IMR-90 (cell line): ENCODE measurements around the gene VPS35. TPM values are rescaled to one million over a fixed set of nuclear protein-coding genes. Genes with fewer than 3 reads are reported as not detected.

Experiments used
- ATAC-seq: fragments of 200-7000 bp; cut with Tn5 transposase; 2 replicates; pipeline ENCODE4 v1.9.1; 2020; ENCODE audit warnings: low read depth, mild to moderate bottlenecking, moderate library complexity
- BruUV-seq: library from RNA; stranded (reverse); fragments of 400-500 nt; replicated peaks from 2 replicates; lab custom pipeline; 2021; lab: Mats Ljungman, UMichigan
- CTCF ChIA-PET: fragments of 300-600 bp; formaldehyde crosslinking; extraction: SDS; loops from one replicate; lab custom pipeline; 2021; ENCODE audit warnings: antibody characterized with exemption; lab: Yijun Ruan, JAX
- POLR2A ChIA-PET: fragments of 300-600 bp; sonication (Branson Sonifier 250); formaldehyde crosslinking; loops from one replicate; lab custom pipeline; 2022; ENCODE audit warnings: antibody characterized with exemption; ENCODE audit not compliant: unreplicated experiment; lab: Charles Lee
- DNase-seq: peaks from one replicate; pipeline ENCODE4 v3.0.0; 2013
- H2AFZ ChIP-seq: replicated peaks from 2 replicates; pipeline ENCODE3; 2013; ENCODE audit warnings: low read length, mild to moderate bottlenecking; ENCODE audit not compliant: poor library complexity
- H2AK5ac ChIP-seq: 2 replicates; pipeline ENCODE4 v1.6.1; 2013; ENCODE audit warnings: low read depth, low read length, inconsistent platforms
- H2AK9ac ChIP-seq: replicated peaks from 2 replicates; pipeline ENCODE3; 2013; ENCODE audit warnings: mild to moderate bottlenecking, low read depth, low read length, moderate library complexity; ENCODE audit not compliant: poor library complexity
- H2BK120ac ChIP-seq: 2 replicates; pipeline ENCODE4 v1.6.1; 2013; ENCODE audit warnings: low read depth, low read length, inconsistent platforms
- H2BK15ac ChIP-seq: 3 replicates; pipeline ENCODE4 v1.6.1; 2013; ENCODE audit warnings: low read depth, low read length, inconsistent platforms
- H2BK20ac ChIP-seq: 2 replicates; pipeline ENCODE4 v1.6.1; 2013; ENCODE audit warnings: low read depth, mild to moderate bottlenecking, inconsistent platforms, low read length, moderate library complexity
- H2BK5ac ChIP-seq: 2 replicates; pipeline ENCODE4 v1.6.1; 2013; ENCODE audit warnings: mild to moderate bottlenecking, low read depth, low read length, inconsistent platforms; ENCODE audit not compliant: poor library complexity, severe bottlenecking
- H3K14ac ChIP-seq: replicated peaks from 2 replicates; pipeline ENCODE4 v1.6.1; 2013; ENCODE audit warnings: low read depth, low read length, inconsistent platforms
- H3K18ac ChIP-seq: 2 replicates; pipeline ENCODE4 v1.6.1; 2013; ENCODE audit warnings: low read depth, low read length, control low read depth
- H3K23ac ChIP-seq: 2 replicates; pipeline ENCODE4 v1.6.1; 2013; ENCODE audit warnings: low read depth, low read length, inconsistent platforms
- H3K27ac ChIP-seq: 2 replicates; pipeline ENCODE4 v1.5.1; 2013; ENCODE audit warnings: mild to moderate bottlenecking, control low read depth, low read length; ENCODE audit not compliant: insufficient read depth
- H3K27me3 ChIP-seq: 2 replicates; pipeline ENCODE4 v1.6.1; 2013; ENCODE audit warnings: low read length; ENCODE audit not compliant: control insufficient read depth, insufficient read depth
- H3K36me3 ChIP-seq: 2 replicates; pipeline ENCODE4 v1.6.1; 2013; ENCODE audit warnings: low read length, mixed read lengths; ENCODE audit not compliant: control insufficient read depth, insufficient read depth
- H3K4ac ChIP-seq: 2 replicates; pipeline ENCODE4 v1.6.1; 2013; ENCODE audit warnings: low read depth, low read length, inconsistent platforms
- H3K4me1 ChIP-seq: 2 replicates; pipeline ENCODE4 v1.6.1; 2013; ENCODE audit warnings: low read length, mixed read lengths; ENCODE audit not compliant: control insufficient read depth, insufficient read depth
- H3K4me2 ChIP-seq: 2 replicates; pipeline ENCODE4 v1.6.1; 2013; ENCODE audit warnings: low read depth, mild to moderate bottlenecking, control low read depth, low read length, moderate library complexity
- H3K4me3 ChIP-seq: 2 replicates; pipeline ENCODE4 v1.5.1; 2013; ENCODE audit warnings: low read depth, mild to moderate bottlenecking, control low read depth, low read length, moderate library complexity; ENCODE audit not compliant: insufficient read depth
- H3K56ac ChIP-seq: 2 replicates; pipeline ENCODE4 v1.6.1; 2013; ENCODE audit warnings: low read length, inconsistent platforms; ENCODE audit not compliant: insufficient read depth; ENCODE audit errors: extremely low read depth
- H3K79me1 ChIP-seq, 2 experiments: 2 replicates each; pipeline ENCODE4 v1.6.1; 2013; ENCODE audit warnings: low read length in 2 of 2, inconsistent platforms in 1 of 2, low read depth in 1 of 2
- H3K9ac ChIP-seq: 2 replicates; pipeline ENCODE4 v1.6.1; 2013; ENCODE audit warnings: low read depth, low read length, control low read depth
- H3K9me1 ChIP-seq: 2 replicates; pipeline ENCODE4 v1.6.1; 2013; ENCODE audit warnings: low read length, inconsistent platforms; ENCODE audit not compliant: insufficient read depth
- H3K9me3 ChIP-seq: 2 replicates; pipeline ENCODE4 v1.6.1; 2013; ENCODE audit warnings: low read length; ENCODE audit not compliant: control insufficient read depth, insufficient read depth
- H4K20me1 ChIP-seq: 2 replicates; pipeline ENCODE4 v1.6.1; 2013; ENCODE audit warnings: low read length, inconsistent platforms; ENCODE audit not compliant: insufficient read depth
- H4K5ac ChIP-seq: 2 replicates; pipeline ENCODE4 v1.6.1; 2013; ENCODE audit warnings: mild to moderate bottlenecking, low read depth, low read length, control low read depth
- H4K8ac ChIP-seq, 2 experiments: 2 replicates each; pipeline ENCODE4 v1.6.1; 2013; ENCODE audit warnings: low read depth in 2 of 2, low read length in 2 of 2, control low read depth in 1 of 2, inconsistent platforms in 1 of 2
- H4K91ac ChIP-seq: 2 replicates; pipeline ENCODE4 v1.6.1; 2013; ENCODE audit warnings: low read depth, low read length, inconsistent platforms; ENCODE audit not compliant: insufficient read depth
- BHLHE40 ChIP-seq: fragments of 150-350 bp; IDR thresholded peaks from 2 replicates; pipeline ENCODE4 v1.6.1; 2016; ENCODE audit warnings: mild to moderate bottlenecking, low read depth, low read length
- CEBPB ChIP-seq: IDR thresholded peaks from 2 replicates; pipeline ENCODE4 v1.6.1; 2012; ENCODE audit warnings: low read depth, low read length, improper control_type of control experiment
- CHD1 ChIP-seq: IDR thresholded peaks from 2 replicates; pipeline ENCODE4 v1.6.1; 2012; ENCODE audit warnings: low read depth, low read length, improper control_type of control experiment
- CTCF ChIP-seq: conservative IDR thresholded peaks from 2 replicates; pipeline ENCODE4 v1.5.1; 2012; ENCODE audit warnings: mild to moderate bottlenecking, low read depth, low read length, improper control_type of control experiment
- ELK1 ChIP-seq: fragments of 150-350 bp; IDR thresholded peaks from 2 replicates; pipeline ENCODE4 v1.6.1; 2016; ENCODE audit warnings: low read depth, mild to moderate bottlenecking, low read length, moderate library complexity, borderline replicate concordance
- FOS ChIP-seq: fragments of 150-350 bp; IDR thresholded peaks from 2 replicates; pipeline ENCODE4 v1.6.1; 2016; ENCODE audit warnings: low read depth, low read length
- MAFK ChIP-seq: IDR thresholded peaks from 2 replicates; pipeline ENCODE4 v1.6.1; 2012; ENCODE audit warnings: low read depth, low read length, improper control_type of control experiment
- MAZ ChIP-seq: IDR thresholded peaks from 2 replicates; pipeline ENCODE4 v1.6.1; 2012; ENCODE audit warnings: low read depth, mild to moderate bottlenecking, low read length, improper control_type of control experiment, moderate library complexity, borderline replicate concordance
- MXI1 ChIP-seq: IDR thresholded peaks from 2 replicates; pipeline ENCODE4 v1.6.1; 2012; ENCODE audit warnings: low read depth, mild to moderate bottlenecking, low read length, moderate library complexity, borderline replicate concordance
- POLR2A ChIP-seq: IDR thresholded peaks from 2 replicates; pipeline ENCODE4 v1.6.1; 2012; ENCODE audit warnings: mild to moderate bottlenecking, low read depth, low read length
- RAD21 ChIP-seq: IDR thresholded peaks from 2 replicates; pipeline ENCODE4 v1.6.1; 2012; ENCODE audit warnings: low read length, improper control_type of control experiment
- RCOR1 ChIP-seq: IDR thresholded peaks from 2 replicates; pipeline ENCODE4 v1.6.1; 2012; ENCODE audit warnings: mild to moderate bottlenecking, low read length, improper control_type of control experiment; ENCODE audit not compliant: insufficient replicate concordance
- RFX5 ChIP-seq: IDR thresholded peaks from 2 replicates; pipeline ENCODE4 v1.8.0; 2012; ENCODE audit warnings: low read depth, mild to moderate bottlenecking, low read length, moderate library complexity
- SMC3 ChIP-seq: fragments of 150-350 bp; IDR thresholded peaks from 2 replicates; pipeline ENCODE4 v1.6.1; 2016; ENCODE audit warnings: low read depth, mild to moderate bottlenecking, antibody characterized with exemption, low read length, moderate library complexity
- WGBS, 2 experiments: methylation state at CpG; one replicate each; pipeline versions ENCODE4 v1.1.5 to v1.1.7; 2013; ENCODE audit warnings: missing lambda C conversion rate in 2 of 2; ENCODE audit not compliant: insufficient read length in 1 of 2; ENCODE audit errors: extremely low coverage in 2 of 2; 5-methylcytosine and 5-hydroxymethylcytosine counted together
- dilution Hi-C: fragments of 300-500 bp; cut with HindIII; formaldehyde crosslinking; loops from one replicate; pipeline ENCODE4 v1.14.3; 2018; ENCODE audit warnings: low sequenced_read_pairs; ENCODE audit not compliant: unreplicated experiment
- in situ Hi-C: fragments of 300-500 bp; cut with MboI; formaldehyde crosslinking; loops from 3 replicates; pipeline ENCODE4 v1.14.3; 2019; ENCODE audit warnings: low sequenced_read_pairs, inconsistent platforms, mixed read lengths
- intact Hi-C: fragments of 100-400 bp; cut with micrococcal nuclease; formaldehyde crosslinking; loops from 2 replicates; pipeline ENCODE4 v1.10.0; 2022
- polyA plus RNA-seq, 3 experiments: library from polyadenylated mRNA; depleted of rRNA; stranded (reverse); fragments of >200 nt; gene quantifications; 2 replicates each; pipeline ENCODE4 v1.2.3, GENCODE V29; 2012; ENCODE audit warnings: low replicate concordance in 1 of 3
- total RNA-seq: library from RNA; depleted of rRNA; stranded (reverse); fragments of >200 nt; gene quantifications from 2 replicates; pipeline ENCODE4 v1.2.3, GENCODE V29; 2012

VPS35 gene
- total and polyA plus RNA-seq, 2 of the 4 experiments (the other 2 are of a cell fraction): 42.3 to 89.4 TPM

GRCh38 chr16:46719528-46719927, 30.6 kb upstream of the VPS35 start:
- Histone ChIP-seq H2AK9ac (no peak overlapping the region), H4K8ac (no peak overlapping the region), H3K4me2 (no peak overlapping the region), H4K20me1 (no peaks in the 10 kb centered on the region), H2AK5ac (no peak overlapping the region), H3K18ac (no peak overlapping the region), H3K27ac (no peak overlapping the region), H3K14ac (no peak overlapping the region), H3K4ac (no peak overlapping the region), H2BK120ac (no peak overlapping the region), H2AFZ (no peak overlapping the region), H3K9me3 (no peaks in the 10 kb centered on the region), H3K56ac (no peak overlapping the region), H4K91ac (no peak overlapping the region), H2BK5ac (no peak overlapping the region), H3K9me1 (no peaks in the 10 kb centered on the region), H3K9ac (no peak overlapping the region), H3K27me3 (no peaks in the 10 kb centered on the region), H3K4me3 (no peak overlapping the region), H2BK15ac (no peak overlapping the region), H3K79me1 (no peaks in the 10 kb centered on the region), H3K23ac (no peak overlapping the region), H3K4me1 (no peaks in the 10 kb centered on the region), H3K36me3 (no peaks in the 10 kb centered on the region), H2BK20ac (no peak overlapping the region), H4K5ac (no peak overlapping the region)
- in situ Hi-C loops (no loop called here), dilution Hi-C loops (no loop called here), intact Hi-C loops (no loop called here)
- ATAC-seq (no peak), DNase-seq (no peak)
- ChIA-PET POLR2A (no interaction called here), CTCF (no interaction called here)
- BruUV-seq: no TSS peak
- TF ChIP-seq ELK1 (no peak), CTCF (no peak), POLR2A (no peak), RCOR1 (no peak), CEBPB (no peak), BHLHE40 (no peak), RAD21 (no peak), MXI1 (no peak), RFX5 (no peak), MAFK (no peak), SMC3 (no peak), FOS (no peak), CHD1 (no peak), MAZ (no peak)
- no CpG with 5 or more reads among the region's 6 CpGs for WGBS, 2 experiments
